Erythroblast (primary cell): ENCODE results near the gene CELF5.

Source experiments
- GATA1 ChIP-seq: IDR thresholded peaks from 2 replicates; pipeline ENCODE4 v1.6.1; 2011; ENCODE audit warnings: low read depth, mild to moderate bottlenecking, control low read depth, low read length, moderate library complexity
- POLR2A ChIP-seq: IDR thresholded peaks from 2 replicates; pipeline ENCODE4 v1.6.1; 2011; ENCODE audit warnings: mild to moderate bottlenecking, low read length

- no peak for TF ChIP-seq POLR2A
- TF ChIP-seq GATA1 = no peak
Measured at GRCh38 chr19:3296034-3296433, 71.6 kb downstream of the CELF5 start.
